GM12874 (cell line): ENCODE results near the gene IGF2.

Experiments
- TF ChIP-seq, protein P1 (sequence below): IDR thresholded peaks from 2 replicates; pipeline ENCODE4 v1.5.1; 2011; ENCODE audit warnings: low read depth, mild to moderate bottlenecking, control low read depth, low read length, moderate library complexity; ENCODE audit not compliant: insufficient read depth

Gene IGF2

DNA sequence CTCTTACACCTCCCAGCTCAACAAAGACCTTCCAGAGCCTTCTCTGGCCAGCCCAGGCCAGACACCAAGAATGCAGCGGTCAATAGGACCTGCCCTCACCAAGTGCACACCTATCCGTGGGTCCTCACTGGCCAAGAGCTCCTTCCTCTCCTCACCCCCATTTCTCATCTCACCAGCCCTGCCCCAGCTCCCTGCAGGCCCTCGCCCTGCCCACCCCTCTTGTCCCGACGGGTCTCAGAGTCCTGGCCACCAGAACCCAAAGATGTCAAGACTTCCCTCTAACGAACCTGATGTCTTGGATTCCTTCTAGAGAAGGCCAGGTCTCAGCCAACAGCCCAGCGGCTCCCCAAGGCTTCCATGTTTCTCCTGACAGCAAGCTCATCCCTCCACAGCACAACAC is 43.6 kb downstream of the IGF2 start:
- TF ChIP-seq, protein P1, sequence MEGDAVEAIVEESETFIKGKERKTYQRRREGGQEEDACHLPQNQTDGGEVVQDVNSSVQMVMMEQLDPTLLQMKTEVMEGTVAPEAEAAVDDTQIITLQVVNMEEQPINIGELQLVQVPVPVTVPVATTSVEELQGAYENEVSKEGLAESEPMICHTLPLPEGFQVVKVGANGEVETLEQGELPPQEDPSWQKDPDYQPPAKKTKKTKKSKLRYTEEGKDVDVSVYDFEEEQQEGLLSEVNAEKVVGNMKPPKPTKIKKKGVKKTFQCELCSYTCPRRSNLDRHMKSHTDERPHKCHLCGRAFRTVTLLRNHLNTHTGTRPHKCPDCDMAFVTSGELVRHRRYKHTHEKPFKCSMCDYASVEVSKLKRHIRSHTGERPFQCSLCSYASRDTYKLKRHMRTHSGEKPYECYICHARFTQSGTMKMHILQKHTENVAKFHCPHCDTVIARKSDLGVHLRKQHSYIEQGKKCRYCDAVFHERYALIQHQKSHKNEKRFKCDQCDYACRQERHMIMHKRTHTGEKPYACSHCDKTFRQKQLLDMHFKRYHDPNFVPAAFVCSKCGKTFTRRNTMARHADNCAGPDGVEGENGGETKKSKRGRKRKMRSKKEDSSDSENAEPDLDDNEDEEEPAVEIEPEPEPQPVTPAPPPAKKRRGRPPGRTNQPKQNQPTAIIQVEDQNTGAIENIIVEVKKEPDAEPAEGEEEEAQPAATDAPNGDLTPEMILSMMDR, result no peak

DNA sequence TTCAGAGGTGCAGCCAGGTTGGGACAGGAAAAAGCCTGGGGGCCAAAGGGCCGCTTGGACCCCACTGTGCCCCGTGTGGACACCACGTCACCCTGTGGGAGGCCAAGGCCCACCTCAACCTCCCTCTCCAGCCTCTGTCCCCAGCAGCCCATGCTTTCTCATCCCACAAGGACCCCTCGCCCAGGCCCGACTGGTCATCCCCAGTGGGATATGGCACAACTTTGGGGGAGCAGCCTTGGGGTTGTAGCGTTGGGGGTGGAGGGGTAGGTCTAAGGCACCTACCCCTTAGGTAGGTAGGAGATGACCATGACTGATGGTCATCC is 44.0 kb downstream of the IGF2 start:
- TF ChIP-seq, protein P1, result no peak

DNA sequence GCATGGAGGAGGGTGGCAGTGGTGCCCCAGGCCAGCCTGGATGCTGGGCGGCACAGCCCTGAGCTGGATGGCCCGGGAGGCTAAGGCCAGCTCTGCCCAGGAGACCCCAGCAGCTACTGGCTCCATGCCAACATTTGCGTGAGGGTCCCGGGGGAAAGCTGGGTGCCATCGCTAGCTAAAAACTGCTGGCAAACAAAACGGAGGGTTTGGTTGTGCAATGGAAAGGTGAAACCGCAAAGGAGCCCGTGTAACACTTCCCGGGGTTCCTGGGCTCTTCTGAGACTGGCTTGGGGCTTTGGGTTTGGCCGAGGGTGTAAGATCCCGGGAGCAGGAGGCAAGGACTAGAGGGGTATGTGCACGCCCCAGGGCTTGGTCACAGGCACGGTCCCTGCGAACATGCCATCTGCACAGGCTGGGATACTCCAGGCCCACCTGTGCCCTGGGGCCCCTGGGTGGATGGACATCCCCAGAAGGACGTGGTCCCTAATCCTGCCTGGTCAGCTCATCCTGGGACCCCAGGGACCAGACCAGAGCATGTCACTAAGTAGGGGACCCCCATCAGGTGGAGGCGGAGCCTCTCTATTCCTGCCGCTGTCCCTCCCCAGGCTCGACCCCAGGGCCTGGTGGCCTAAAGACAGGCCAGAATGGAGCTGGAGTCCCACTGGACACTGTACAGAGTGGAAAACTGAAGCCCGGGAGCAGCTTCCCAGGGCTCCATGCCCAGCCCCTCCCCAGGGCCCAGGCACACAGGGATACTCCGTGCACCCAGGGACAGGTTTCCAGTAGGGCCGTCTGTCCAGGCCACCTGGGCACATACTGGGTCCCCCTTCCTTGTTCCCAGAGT is 44.6 kb downstream of the IGF2 start:
- TF ChIP-seq, protein P1, result no peak

DNA sequence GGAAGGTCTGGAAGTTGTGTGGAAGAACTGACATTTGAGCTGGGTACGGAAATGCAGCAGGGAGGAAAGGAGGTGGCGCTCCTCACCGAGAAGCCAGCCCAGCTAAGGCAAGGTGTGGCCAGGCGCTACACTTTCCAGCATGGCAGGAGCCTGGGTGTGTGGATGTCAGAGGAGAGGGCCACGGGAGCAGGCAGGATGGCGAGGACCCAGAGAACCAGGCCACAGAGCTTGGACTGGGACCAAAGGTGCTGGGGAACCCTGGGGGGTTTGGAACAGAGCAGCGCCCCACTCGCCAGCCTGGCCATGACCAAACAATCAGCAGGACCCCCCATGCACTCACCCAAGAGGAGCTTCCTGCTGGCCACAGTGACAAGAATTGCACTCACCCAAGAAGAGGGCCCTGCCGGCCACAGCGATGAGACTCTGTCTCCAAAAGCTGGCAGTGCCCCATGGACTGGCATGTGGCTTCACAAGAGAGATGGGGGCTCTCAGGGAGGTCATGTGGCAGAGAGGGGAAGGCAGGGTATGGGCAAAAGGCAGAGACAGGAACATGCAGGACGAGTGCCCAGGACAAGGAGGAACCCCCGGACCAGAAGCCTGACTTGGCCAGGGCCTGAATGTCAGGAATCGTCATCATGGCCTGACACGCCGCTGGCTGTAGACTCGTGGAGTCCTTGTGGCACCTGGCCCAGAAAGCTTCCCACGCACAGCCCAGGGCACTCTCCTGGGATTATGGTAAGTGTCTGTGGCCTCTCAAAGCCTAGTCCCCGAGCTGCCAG is 45.4 kb downstream of the IGF2 start:
- TF ChIP-seq, protein P1, result no peak

DNA sequence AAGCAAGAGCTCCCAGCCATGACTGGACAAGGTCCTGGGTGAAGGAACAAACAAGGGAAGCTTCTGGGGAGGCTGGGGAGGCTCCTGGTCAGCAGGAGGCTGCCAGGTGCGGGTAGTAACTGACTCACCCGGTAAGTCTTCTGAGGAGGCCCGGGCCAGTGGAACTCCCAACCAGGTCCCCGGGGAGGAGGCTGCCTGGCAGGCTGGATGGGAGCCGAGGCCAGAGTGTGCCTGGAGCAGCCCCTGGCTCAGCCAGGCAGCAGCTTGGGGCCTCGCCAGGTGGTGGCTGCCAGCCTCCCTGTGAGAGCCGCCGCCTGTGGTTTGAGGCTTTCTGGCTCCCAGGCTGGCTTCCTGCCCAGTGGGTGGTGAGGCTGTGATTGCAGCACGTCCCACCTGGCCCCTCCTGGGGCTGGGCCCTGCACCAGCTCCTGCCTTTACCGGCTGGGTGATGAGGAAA is 46.2 kb downstream of the IGF2 start:
- TF ChIP-seq, protein P1, result no peak

DNA sequence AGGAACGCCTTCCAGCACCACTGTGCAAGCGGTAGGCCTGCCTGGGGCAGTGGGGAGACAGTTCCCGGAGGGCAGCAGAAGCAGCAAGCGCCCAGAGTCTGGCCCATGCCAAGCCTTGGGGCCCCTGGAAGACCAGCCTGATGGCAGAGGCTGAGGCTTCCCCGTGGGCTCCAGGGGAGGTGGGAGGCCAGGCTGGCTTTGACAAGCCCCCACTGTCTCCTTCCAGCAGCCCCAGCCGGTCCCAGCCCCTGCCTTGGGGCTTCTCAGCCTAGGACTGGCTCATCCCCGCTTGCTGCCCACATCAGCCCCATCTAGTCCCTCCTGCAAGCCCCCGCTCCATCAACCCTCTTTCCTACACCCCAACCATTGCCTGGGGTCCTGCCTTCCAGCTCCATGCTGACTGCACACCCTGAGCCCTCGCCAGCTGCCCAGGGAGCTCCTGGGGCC is 46.7 kb downstream of the IGF2 start:
- TF ChIP-seq, protein P1, result no peak

DNA sequence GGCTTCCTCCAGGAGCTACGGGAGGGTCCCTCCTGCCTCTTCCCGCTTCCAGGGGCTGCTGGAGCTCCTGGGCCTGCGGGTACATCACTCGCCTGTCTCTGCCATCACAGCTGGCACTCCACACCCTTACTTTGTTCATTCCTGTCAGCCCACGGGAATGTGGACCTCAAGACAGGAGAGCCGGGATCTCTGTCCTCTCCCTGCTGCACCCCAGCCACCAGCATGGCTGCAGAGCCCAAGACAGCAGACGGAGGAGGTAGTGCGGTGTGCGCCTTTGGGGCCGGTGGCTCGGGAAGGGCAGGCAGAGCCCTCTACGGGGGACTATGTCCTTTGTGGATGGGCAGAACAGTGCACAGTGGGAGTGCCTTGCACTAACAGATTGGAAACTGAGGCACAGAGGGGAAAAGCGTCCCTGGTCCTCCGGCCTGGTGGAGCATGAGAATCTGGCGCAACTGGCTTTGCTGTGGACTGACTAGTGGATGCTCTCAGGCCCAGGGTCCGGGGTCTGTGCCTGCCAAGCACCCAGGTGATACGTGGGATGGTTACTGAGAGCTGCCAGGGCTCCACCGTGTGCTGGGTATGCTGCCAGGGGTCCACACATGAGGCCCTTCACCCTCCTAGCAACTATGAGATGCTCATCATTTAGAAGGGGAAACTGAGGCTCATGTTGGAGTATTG is 47.3 kb downstream of the IGF2 start:
- TF ChIP-seq, protein P1, result no peak
